Parathyroid adenoma (tissue), 2 donors: ENCODE data around the gene KAT8.
A peak's percentile ranks its signal among the peaks of the same experiment; 100 is the strongest.

Source experiments
- H2AFZ ChIP-seq: fragments of 300-600 bp; sonication (generic); one replicate; pipeline ENCODE4 v1.7.0; 2017; ENCODE audit warnings: antibody characterized with exemption, mild to moderate bottlenecking
- H3K27ac ChIP-seq: fragments of 300-600 bp; sonication (generic); one replicate; pipeline ENCODE4 v1.7.0; 2017
- H3K27me3 ChIP-seq: fragments of 300-600 bp; sonication (generic); one replicate; pipeline ENCODE4 v1.7.0; 2017; ENCODE audit warnings: low read length; ENCODE audit not compliant: control insufficient read depth, insufficient read depth
- H3K36me3 ChIP-seq: fragments of 300-600 bp; sonication (generic); one replicate; pipeline ENCODE4 v1.7.0; 2017; ENCODE audit warnings: low read length; ENCODE audit not compliant: control insufficient read depth, insufficient read depth
- H3K4me1 ChIP-seq: fragments of 300-600 bp; sonication (generic); one replicate; pipeline ENCODE4 v1.7.0; 2017; ENCODE audit warnings: control low read depth
- H3K4me2 ChIP-seq: fragments of 300-600 bp; sonication (generic); one replicate; pipeline ENCODE4 v1.7.0; 2017; ENCODE audit warnings: low read length
- H3K4me3 ChIP-seq: fragments of 300-600 bp; sonication (generic); one replicate; pipeline ENCODE4 v1.7.0; 2017; ENCODE audit warnings: low read depth, low read length
- H3K79me2 ChIP-seq: fragments of 300-600 bp; sonication (generic); one replicate; pipeline ENCODE4 v1.7.0; 2017; ENCODE audit warnings: control low read depth
- H3K9ac ChIP-seq: fragments of 300-600 bp; sonication (generic); one replicate; pipeline ENCODE4 v1.7.0; 2017; ENCODE audit warnings: mild to moderate bottlenecking
- H3K9me3 ChIP-seq: fragments of 300-600 bp; sonication (generic); one replicate; pipeline ENCODE4 v1.7.0; 2017; ENCODE audit warnings: low read length; ENCODE audit not compliant: control insufficient read depth
- TF ChIP-seq, protein P1 (sequence below): fragments of 300-600 bp; sonication (generic); IDR thresholded peaks from one replicate; pipeline ENCODE4 v1.7.0; 2017; ENCODE audit warnings: antibody characterized with exemption, mild to moderate bottlenecking
- donor health status: primary hyperparathyroidism.

KAT8 gene

DNA sequence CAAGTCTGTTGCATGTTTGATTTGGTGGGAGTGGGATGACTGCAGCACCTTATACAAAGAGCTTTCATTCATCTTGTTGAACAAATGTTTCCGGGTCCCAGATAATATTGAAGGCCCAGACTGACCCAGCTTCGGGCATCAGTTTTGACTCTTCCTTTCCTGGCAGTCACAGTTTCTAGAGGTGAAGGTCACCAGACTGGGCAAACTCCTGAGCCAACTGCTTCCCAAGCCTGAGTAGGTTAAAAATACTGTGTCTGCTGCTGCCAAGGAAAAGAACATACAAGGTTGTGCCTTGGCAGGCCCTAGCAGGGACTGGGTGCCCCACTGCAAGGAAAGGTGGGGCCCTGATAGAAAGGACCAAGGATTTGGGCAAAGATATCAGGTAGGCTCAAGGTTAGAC, 4.8 kb upstream of the KAT8 start:
- H3K4me1 ChIP-seq: no peaks in the 10 kb centered on the region
- no peak overlapping the region for H2AFZ ChIP-seq
- H3K9ac ChIP-seq: no peak overlapping the region
- TF ChIP-seq, protein P1, sequence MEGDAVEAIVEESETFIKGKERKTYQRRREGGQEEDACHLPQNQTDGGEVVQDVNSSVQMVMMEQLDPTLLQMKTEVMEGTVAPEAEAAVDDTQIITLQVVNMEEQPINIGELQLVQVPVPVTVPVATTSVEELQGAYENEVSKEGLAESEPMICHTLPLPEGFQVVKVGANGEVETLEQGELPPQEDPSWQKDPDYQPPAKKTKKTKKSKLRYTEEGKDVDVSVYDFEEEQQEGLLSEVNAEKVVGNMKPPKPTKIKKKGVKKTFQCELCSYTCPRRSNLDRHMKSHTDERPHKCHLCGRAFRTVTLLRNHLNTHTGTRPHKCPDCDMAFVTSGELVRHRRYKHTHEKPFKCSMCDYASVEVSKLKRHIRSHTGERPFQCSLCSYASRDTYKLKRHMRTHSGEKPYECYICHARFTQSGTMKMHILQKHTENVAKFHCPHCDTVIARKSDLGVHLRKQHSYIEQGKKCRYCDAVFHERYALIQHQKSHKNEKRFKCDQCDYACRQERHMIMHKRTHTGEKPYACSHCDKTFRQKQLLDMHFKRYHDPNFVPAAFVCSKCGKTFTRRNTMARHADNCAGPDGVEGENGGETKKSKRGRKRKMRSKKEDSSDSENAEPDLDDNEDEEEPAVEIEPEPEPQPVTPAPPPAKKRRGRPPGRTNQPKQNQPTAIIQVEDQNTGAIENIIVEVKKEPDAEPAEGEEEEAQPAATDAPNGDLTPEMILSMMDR: no peak
- H3K4me2 ChIP-seq: no peak overlapping the region
- no peaks in the 10 kb centered on the region for H3K27me3 ChIP-seq
- H3K9me3 ChIP-seq: no peaks in the 10 kb centered on the region
- no peak overlapping the region for H3K27ac ChIP-seq
- no peak overlapping the region for H3K4me3 ChIP-seq
- peaks cover 3% of the 10 kb centered on the region for H3K79me2 ChIP-seq
- no peaks in the 10 kb centered on the region for H3K36me3 ChIP-seq

DNA sequence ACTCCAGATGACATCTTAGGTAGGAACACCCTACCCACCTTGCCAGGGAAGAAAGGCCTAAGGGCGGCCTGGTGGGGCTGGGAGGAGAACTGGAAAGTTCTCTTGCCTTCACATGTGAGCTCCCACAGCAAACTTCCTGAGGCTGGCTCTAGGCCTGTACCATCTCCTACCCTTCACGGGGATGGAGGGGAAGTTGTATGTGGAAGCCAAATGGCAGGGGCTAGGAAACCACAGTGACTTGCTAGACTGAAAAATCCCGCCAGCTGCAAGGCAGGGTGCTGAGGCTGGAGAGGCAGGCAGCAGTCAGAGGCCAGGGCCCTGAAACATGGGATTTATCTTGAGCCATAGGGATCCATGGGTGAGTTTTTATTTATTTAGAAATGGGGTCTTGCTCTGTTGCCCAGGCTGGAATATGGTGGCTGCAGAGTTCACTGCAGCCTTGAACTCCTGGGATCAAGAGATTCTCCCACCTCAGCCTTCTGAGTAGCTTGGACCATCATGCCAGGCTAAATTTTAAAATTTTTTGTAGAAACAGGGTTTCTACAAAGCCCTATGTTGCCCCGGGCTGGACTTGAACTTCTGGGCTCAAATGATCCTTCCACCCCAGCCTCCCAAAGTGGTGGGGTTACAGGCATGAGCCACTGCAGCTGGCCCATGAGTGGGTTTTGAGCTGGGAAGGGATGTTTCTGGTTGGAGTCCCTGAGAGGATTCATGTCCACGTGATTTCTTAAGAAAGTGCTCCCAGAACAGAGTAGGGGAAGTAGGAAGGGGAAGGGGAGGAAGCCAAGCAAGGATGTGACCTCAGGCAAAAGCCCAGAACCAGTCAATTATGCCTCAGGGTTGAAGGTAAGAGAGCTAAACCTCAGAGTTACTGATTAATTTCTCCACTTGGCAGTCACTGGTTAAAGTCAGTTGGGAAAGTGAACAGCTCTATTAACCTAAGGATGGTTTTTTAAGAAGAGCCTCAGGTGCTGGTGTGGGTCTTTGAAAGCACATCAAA, 4.0 kb upstream of the KAT8 start:
- Histone ChIP-seq H2AFZ (no peak overlapping the region), H3K9ac (no peak overlapping the region), H3K27me3 (no peaks in the 10 kb centered on the region), H3K4me2 (no peak overlapping the region), H3K79me2 (peaks cover 7% of the 10 kb centered on the region), H3K4me1 (no peaks in the 10 kb centered on the region), H3K36me3 (no peaks in the 10 kb centered on the region), H3K27ac (peak overlapping the region; percentile 42), H3K4me3 (no peak overlapping the region), H3K9me3 (no peaks in the 10 kb centered on the region)
- TF ChIP-seq, protein P1: no peak

DNA sequence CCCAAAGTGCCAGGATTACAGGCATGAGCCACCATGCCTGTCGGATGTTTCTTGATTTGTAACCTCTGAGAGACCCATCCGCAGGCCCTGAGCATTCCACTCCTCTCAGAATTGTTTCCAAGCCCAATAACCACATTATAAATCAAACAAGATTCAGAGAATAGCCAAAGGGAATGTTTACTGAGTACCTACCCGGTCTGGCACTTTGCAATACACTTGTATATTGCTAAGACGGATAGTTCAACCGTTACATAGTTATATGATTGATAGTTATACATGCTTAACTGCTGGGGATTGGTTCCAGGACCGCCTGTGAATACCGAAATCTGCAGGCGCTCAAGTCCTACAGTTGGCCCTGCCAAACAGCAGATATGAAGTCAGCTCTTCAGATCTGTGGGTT, 3.0 kb upstream of the KAT8 start:
- no peak overlapping the region for H3K4me3 ChIP-seq
- TF ChIP-seq, protein P1: no peak
- H3K36me3 ChIP-seq: no peaks in the 10 kb centered on the region
- H3K4me2 ChIP-seq: no peak overlapping the region
- H3K4me1 ChIP-seq: no peaks in the 10 kb centered on the region
- H3K9ac ChIP-seq: no peak overlapping the region
- no peaks in the 10 kb centered on the region for H3K9me3 ChIP-seq
- H3K27ac ChIP-seq: no peak overlapping the region
- peaks cover 13% of the 10 kb centered on the region for H3K79me2 ChIP-seq
- no peak overlapping the region for H2AFZ ChIP-seq
- no peaks in the 10 kb centered on the region for H3K27me3 ChIP-seq

DNA sequence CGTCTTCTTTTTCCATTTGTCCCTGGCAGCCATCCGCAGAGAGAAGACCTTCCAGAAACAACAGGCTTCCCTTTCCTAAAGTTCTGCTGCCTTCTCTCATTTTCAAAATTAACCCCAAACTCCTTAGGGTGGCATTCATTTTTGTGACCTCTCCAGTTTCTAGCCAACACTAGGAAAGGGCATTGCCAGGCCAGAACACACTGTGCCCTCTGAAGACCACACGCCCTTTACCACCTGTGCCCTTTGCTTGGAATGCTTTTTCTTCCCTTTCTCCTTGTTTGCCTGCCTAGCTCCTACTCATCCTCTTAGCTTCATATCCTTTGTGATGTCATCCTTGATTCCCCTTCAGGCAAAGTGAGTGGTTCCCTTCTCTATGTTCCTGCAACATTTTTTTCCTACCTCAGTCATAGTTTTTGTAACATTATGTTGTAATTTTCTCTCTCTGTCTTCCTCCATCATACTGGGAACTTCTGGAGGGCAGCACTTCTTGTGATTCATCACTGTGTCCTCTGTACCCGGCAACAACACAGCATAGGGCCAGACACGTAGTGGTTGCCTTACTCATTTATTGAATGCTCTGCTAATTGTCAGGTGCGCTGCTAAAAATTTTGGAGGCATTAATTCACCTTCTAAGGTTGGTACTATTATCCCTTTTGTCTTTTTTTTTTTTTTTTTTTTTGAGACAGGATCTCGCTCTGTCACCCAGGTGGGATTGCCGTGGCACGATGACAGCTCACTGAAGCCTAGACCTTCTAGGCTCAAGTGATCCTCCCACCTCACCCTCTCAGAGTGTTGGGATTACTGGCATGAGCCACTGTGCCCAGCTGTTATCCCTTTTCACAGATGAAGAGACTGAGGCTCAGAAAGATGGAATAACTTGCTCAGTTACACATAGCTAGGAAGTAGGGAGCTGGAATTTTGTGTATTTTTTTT, 1.0 kb downstream of the KAT8 start:
- H3K9me3 ChIP-seq: no peaks in the 10 kb centered on the region
- H3K27ac ChIP-seq: peak overlapping the region; percentile 99
- H3K79me2 ChIP-seq: peaks cover 27% of the 10 kb centered on the region
- H3K4me2 ChIP-seq: peak overlapping the region; percentile 80
- no peaks in the 10 kb centered on the region for H3K27me3 ChIP-seq
- TF ChIP-seq, protein P1: no peak
- H2AFZ ChIP-seq: peak overlapping the region; percentile 73
- H3K4me3 ChIP-seq: peak overlapping the region; percentile 82
- no peaks in the 10 kb centered on the region for H3K4me1 ChIP-seq
- H3K9ac ChIP-seq: peak overlapping the region; percentile 83
- no peaks in the 10 kb centered on the region for H3K36me3 ChIP-seq
